Endothelial cell of umbilical vein (primary cell): ENCODE data around the gene MXI1. TPM values are rescaled to one million over a fixed set of nuclear protein-coding genes. Genes with fewer than 3 reads are reported as not detected.

Experiments
- BruUV-seq: library from RNA; stranded (reverse); fragments of 400-500 nt; replicated peaks from 2 replicates; lab custom pipeline; 2021; lab: Mats Ljungman, UMichigan
- CTCF ChIA-PET: fragments of 300-600, 350-600 bp; sonication (Branson Sonifier 250); formaldehyde crosslinking; loops from one replicate; lab custom pipeline; 2021; ENCODE audit warnings: antibody characterized with exemption, inconsistent platforms; lab: Charles Lee
- POLR2A ChIA-PET: fragments of 300-600, 350-600 bp; sonication (Branson Sonifier 250); formaldehyde crosslinking; loops from one replicate; lab custom pipeline; 2021; ENCODE audit warnings: antibody characterized with exemption, inconsistent platforms; lab: Charles Lee
- DNase-seq: peaks from one replicate; pipeline ENCODE4 v3.0.0-alpha.2; 2011; ENCODE audit warnings: low read depth, low spot score
- FAIRE-seq: peaks from 2 replicates; lab custom pipeline; 2011; peaks lifted over from hg19 to GRCh38; lab: Jason Lieb, UNC
- H2AFZ ChIP-seq: 2 replicates; pipeline ENCODE4 v1.6.0; 2012; ENCODE audit warnings: low read depth, low read length, control low read depth, inconsistent platforms
- H3K27ac ChIP-seq: 2 replicates; pipeline ENCODE4 v1.5.1; 2011; ENCODE audit warnings: low read depth, mild to moderate bottlenecking, control low read depth, low read length, moderate library complexity; ENCODE audit not compliant: insufficient read depth
- H3K27me3 ChIP-seq, 2 experiments: 2 replicates each; pipeline versions ENCODE4 v1.6.0 to v1.6.1; 2011; ENCODE audit warnings: low read length in 2 of 2, mixed read lengths in 1 of 2; ENCODE audit not compliant: control insufficient read depth in 2 of 2, insufficient read depth in 2 of 2
- H3K36me3 ChIP-seq, 2 experiments: 2 replicates in 1 of 2; 3 replicates in 1 of 2; pipeline ENCODE4 v1.5.1; 2011; ENCODE audit warnings: low read length in 2 of 2, mild to moderate bottlenecking in 1 of 2, moderate library complexity in 1 of 2; ENCODE audit not compliant: control insufficient read depth in 2 of 2, insufficient read depth in 2 of 2; ENCODE audit errors: extremely low read depth in 1 of 2
- H3K4me1 ChIP-seq: 3 replicates; pipeline ENCODE4 v1.5.1; 2011; ENCODE audit warnings: mild to moderate bottlenecking, low read length; ENCODE audit not compliant: control insufficient read depth, insufficient read depth; ENCODE audit errors: extremely low read depth
- H3K4me2 ChIP-seq: 2 replicates; pipeline ENCODE4 v1.6.1; 2011; ENCODE audit warnings: low read length, control low read depth, mixed read lengths; ENCODE audit not compliant: insufficient read depth
- H3K4me3 ChIP-seq, 3 experiments: fragments of 200-600 bp in 1 of 3; sonication (generic), shearing (Covaris generic) in 1 of 3; replicated peaks in 1 of 3; 2 replicates each; pipeline ENCODE4 v1.5.1; 2011 to 2016; ENCODE audit warnings: control low read depth in 3 of 3, low read length in 3 of 3, mild to moderate bottlenecking in 2 of 3, inconsistent platforms in 1 of 3, low read depth in 1 of 3, moderate library complexity in 1 of 3; ENCODE audit not compliant: insufficient read depth in 1 of 3
- H3K79me2 ChIP-seq: 2 replicates; pipeline ENCODE4 v1.6.0; 2012; ENCODE audit warnings: low read length, inconsistent platforms; ENCODE audit not compliant: control insufficient read depth, insufficient read depth
- H3K9ac ChIP-seq: replicated peaks from 2 replicates; pipeline ENCODE3; 2011; ENCODE audit warnings: low read length, control low read depth; ENCODE audit not compliant: insufficient read depth; ENCODE audit errors: extremely low read depth
- H3K9me1 ChIP-seq: replicated peaks from 3 replicates; pipeline ENCODE4 v1.6.0; 2011; ENCODE audit warnings: mild to moderate bottlenecking, low read length; ENCODE audit not compliant: control insufficient read depth, insufficient read depth; ENCODE audit errors: extremely low read depth
- H3K9me3 ChIP-seq: replicated peaks from 2 replicates; pipeline ENCODE4 v1.5.1; 2012; ENCODE audit warnings: low read length, inconsistent platforms; ENCODE audit not compliant: control insufficient read depth, insufficient read depth
- H4K20me1 ChIP-seq: replicated peaks from 2 replicates; pipeline ENCODE3; 2011; ENCODE audit warnings: mild to moderate bottlenecking, low read length; ENCODE audit not compliant: control insufficient read depth, insufficient read depth; ENCODE audit errors: extremely low read depth
- CTCF ChIP-seq, 2 donors: IDR thresholded peaks; 1 replicate in 1 of 2; 2 replicates in 1 of 2; pipeline ENCODE4 v1.5.1; 2011; ENCODE audit warnings: low read length in 2 of 2, mild to moderate bottlenecking in 2 of 2, moderate library complexity in 2 of 2, control low read depth in 1 of 2, inconsistent platforms in 1 of 2, low read depth in 1 of 2; ENCODE audit not compliant: insufficient read depth in 1 of 2; ENCODE audit errors: extremely low read depth in 1 of 2
- EZH2 ChIP-seq: IDR thresholded peaks from 2 replicates; pipeline ENCODE4 v1.6.1; 2012; ENCODE audit warnings: borderline replicate concordance, low read depth, mild to moderate bottlenecking, moderate library complexity, low read length, inconsistent platforms; ENCODE audit not compliant: severe bottlenecking
- GATA2 ChIP-seq: IDR thresholded peaks from 2 replicates; pipeline ENCODE4 v1.7.0; 2011; ENCODE audit warnings: low read depth, mild to moderate bottlenecking, moderate library complexity, mixed read lengths, low read length; ENCODE audit not compliant: insufficient read length, insufficient read depth
- MYC ChIP-seq: IDR thresholded peaks from one replicate; pipeline ENCODE4 v1.6.1; 2011; ENCODE audit warnings: mild to moderate bottlenecking, low read depth, low read length
- POLR2A ChIP-seq: IDR thresholded peaks from 2 replicates; pipeline ENCODE4 v1.6.1; 2012; ENCODE audit warnings: low read depth, mild to moderate bottlenecking, control low read depth, low read length
- dilution Hi-C: fragments of 300-500 bp; cut with MboI; formaldehyde crosslinking; loops from one replicate; pipeline ENCODE4 v1.15.0; 2019; ENCODE audit warnings: low sequenced_read_pairs; ENCODE audit not compliant: extremely low pct_ligation_motif_present
- intact Hi-C: fragments of 100-400 bp; cut with micrococcal nuclease; formaldehyde crosslinking; loops from one replicate; pipeline ENCODE4 v1.10.0; 2022
- polyA plus RNA-seq, 4 experiments: library from polyadenylated mRNA; depleted of rRNA in 3 of 4; stranded (reverse) in 3 of 4; unstranded in 1 of 4; fragments of >200 nt; gene quantifications; 2 replicates each; pipeline versions ENCODE4 v1.2.1 to v1.2.3, GENCODE V29; 2011 to 2012; ENCODE audit warnings: missing spikeins in 1 of 4
- total RNA-seq: library from RNA; stranded (reverse); gene quantifications from 2 replicates; pipeline ENCODE4 v1.2.3, GENCODE V29; 2021

MXI1 gene
- total and polyA plus RNA-seq, 2 donors (not counting 3 experiments of a cell fraction or from before 2014, with no cell fraction given) = 2.7 to 8.5 TPM

- Histone ChIP-seq H3K4me1 (peaks cover 34% of the 10 kb centered on the region), H3K9ac (no peak overlapping the region), H3K9me3 (no peaks in the 10 kb centered on the region), H3K4me3 (no peak overlapping the region), H3K27me3 (no peaks in the 10 kb centered on the region), H3K4me2 (no peak overlapping the region), H4K20me1 (no peaks in the 10 kb centered on the region), H2AFZ (no peak overlapping the region), H3K9me1 (no peaks in the 10 kb centered on the region), H3K79me2 (no peaks in the 10 kb centered on the region), H3K36me3 (no peaks in the 10 kb centered on the region), H3K27ac (no peak overlapping the region)
- no TSS peak for BruUV-seq
- ChIA-PET POLR2A (no interaction called here), CTCF (interaction anchor here (1.7 to 4.1 kb wide), 4 partner anchors 40 to 286 kb away, joined by 10 to 29 read pairs (median 10); no protein-coding TSS in a partner anchor)
- TF ChIP-seq POLR2A (no peak), MYC (no peak), CTCF (IDR thresholded peaks at IDR 0.05; ENCODE audit: extremely low read depth in 1 of 2, insufficient read depth in 1 of 2, low read depth in 1 of 2, low read length in 2 of 2) (no peak), GATA2 (no peak), EZH2 (no peak)
- intact Hi-C loops = no loop called here
- FAIRE-seq (no peak), DNase-seq (no peak)
- dilution Hi-C loops = no loop called here
Observed at GRCh38 chr10:110313674-110314073, 106.3 kb downstream of the MXI1 start.
